GM12878 (cell line): Measurements from ENCODE around the gene ETV6. TPM values are rescaled to one million over a fixed set of nuclear protein-coding genes. Genes with fewer than 3 reads are reported as not detected.

Experiments used
- BCL11A ChIP-seq: IDR thresholded peaks from 2 replicates; pipeline ENCODE4 v1.6.1; 2011; ENCODE audit warnings: low read depth, low read length
- BRCA1 ChIP-seq: IDR thresholded peaks from 2 replicates; pipeline ENCODE4 v1.6.1; 2011; ENCODE audit warnings: low read depth, low read length, improper control_type of control experiment
- CBFB ChIP-seq: IDR thresholded peaks from 2 replicates; pipeline ENCODE4 v1.6.1; 2016; ENCODE audit warnings: antibody characterized with exemption, low read depth
- CBX5 ChIP-seq: sonication (generic); IDR thresholded peaks from 2 replicates; pipeline ENCODE4 v1.6.1; 2016; ENCODE audit warnings: low read depth, moderate library complexity, mild to moderate bottlenecking, inconsistent platforms
- CHD4 ChIP-seq: fragments of 200-600 bp; sonication (generic); IDR thresholded peaks from 2 replicates; pipeline ENCODE4 v1.6.1; 2016; ENCODE audit warnings: mild to moderate bottlenecking
- EGR1 ChIP-seq, 2 experiments: IDR thresholded peaks; 1 replicate in 1 of 2; 2 replicates in 1 of 2; pipeline ENCODE4 v1.6.1; 2011 to 2012; ENCODE audit warnings: low read depth in 2 of 2, low read length in 2 of 2, borderline replicate concordance in 1 of 2, mild to moderate bottlenecking in 1 of 2, moderate library complexity in 1 of 2
- FOS ChIP-seq: IDR thresholded peaks from 3 replicates; pipeline ENCODE4 v1.6.1; 2011; ENCODE audit warnings: borderline replicate concordance; ENCODE audit not compliant: insufficient read length; ENCODE audit errors: extremely low read depth
- NR2F1 ChIP-seq: fragments of 450-650 bp; conservative IDR thresholded peaks from 2 replicates; pipeline ENCODE4 v1.6.1; 2017; ENCODE audit warnings: mild to moderate bottlenecking
- RELB ChIP-seq: fragments of 450-650 bp; IDR thresholded peaks from 2 replicates; pipeline ENCODE4 v1.6.1; 2017; ENCODE audit warnings: low read depth, mild to moderate bottlenecking, moderate library complexity
- RUNX3 ChIP-seq: IDR thresholded peaks from 2 replicates; pipeline ENCODE4 v1.6.1; 2012; ENCODE audit warnings: low read length, inconsistent platforms
- SMAD5 ChIP-seq: IDR thresholded peaks from 2 replicates; pipeline ENCODE4 v1.6.1; 2016; ENCODE audit warnings: antibody characterized with exemption, low read depth
- STAT1 ChIP-seq: fragments of 450-650 bp; conservative IDR thresholded peaks from 2 replicates; pipeline ENCODE4 v1.6.1; 2014; ENCODE audit warnings: antibody characterized with exemption, mild to moderate bottlenecking
- ZNF687 ChIP-seq: fragments of 450-650 bp; IDR thresholded peaks from 2 replicates; pipeline ENCODE4 v1.6.1; 2017; ENCODE audit warnings: mild to moderate bottlenecking, moderate library complexity
- ZSCAN29 ChIP-seq: fragments of 450-650 bp; IDR thresholded peaks from 2 replicates; pipeline ENCODE4 v1.6.1; 2017; ENCODE audit warnings: mild to moderate bottlenecking, moderate library complexity
- ZZZ3 ChIP-seq: IDR thresholded peaks from 2 replicates; pipeline ENCODE4 v1.6.1; 2011; ENCODE audit warnings: low read depth; ENCODE audit not compliant: control insufficient read depth, insufficient read length
- polyA plus RNA-seq, 11 experiments: library from polyadenylated mRNA; depleted of rRNA in 4 of 11; unstranded in 6 of 11; stranded (reverse) in 5 of 11; fragments of >200 nt; fragmentation: Nextera tagmentation in 4 of 11; fragmentation: Illumina TruSeq in 1 of 11; extraction: Ambion mirVana in 4 of 11; extraction: Trizol in 1 of 11; gene quantifications; 1 replicate in 1 of 11; 2 replicates in 10 of 11; pipeline versions ENCODE4 v1.2.1 to v1.2.3, GENCODE V29; 2011 to 2016; ENCODE audit warnings: inconsistent platforms in 2 of 11, missing spikeins in 2 of 11, low read depth in 1 of 11
- total RNA-seq, 4 experiments: library from RNA; depleted of rRNA in 3 of 4; stranded (reverse); fragments of >200 nt in 3 of 4; fragmentation: Illumina TruSeq in 1 of 4; extraction: Trizol in 1 of 4; gene quantifications; 2 replicates each; pipeline versions ENCODE4 v1.2.1 to v1.2.3, GENCODE V29; 2013 to 2021
- TF ChIP-seq, protein P1 (sequence below): fragments of 450-650 bp; formaldehyde crosslinking; IDR thresholded peaks from 2 replicates; pipeline ENCODE4 v1.4.0; 2022; ENCODE audit warnings: mild to moderate bottlenecking, moderate library complexity
- TF ChIP-seq, protein P2 (sequence below): IDR thresholded peaks from 2 replicates; pipeline ENCODE4 v1.6.1; 2011; ENCODE audit warnings: mild to moderate bottlenecking, low read depth, low read length, moderate library complexity; ENCODE audit not compliant: insufficient replicate concordance
- TF ChIP-seq, protein P3 (sequence below): IDR thresholded peaks from 2 replicates; pipeline ENCODE4 v1.6.1; 2011; ENCODE audit warnings: low read depth, mild to moderate bottlenecking, low read length, moderate library complexity, borderline replicate concordance; ENCODE audit errors: extremely low read depth
- TF ChIP-seq, protein P4 (sequence below): IDR thresholded peaks from 2 replicates; pipeline ENCODE4 v1.6.1; 2011; ENCODE audit warnings: low read depth, low read length, improper control_type of control experiment, borderline replicate concordance

Gene ETV6
- total and polyA plus RNA-seq, 10 of the 15 experiments (the other 5 are each of a cell fraction or from before 2014, with no cell fraction given) = 6.6 to 74.8 (median 24.6) TPM

- TF ChIP-seq EGR1 (IDR thresholded peaks at IDR 0.05; ENCODE audit: borderline replicate concordance in 1 of 2, low read depth in 2 of 2, low read length in 2 of 2) (peak in 1 of 2 experiments; percentile 32; a peak in 1 of 3 replicates), FOS (no peak), BRCA1 (no peak), RUNX3 (peak; percentile 97), ZSCAN29 (0 out of 2 replicates have a peak, but pooled peaks have one; percentile 48), BCL11A (peak; percentile 74; the same call in 1 of the 2 replicates), STAT1 (no peak), ZNF687 (peak; percentile 99), ZZZ3 (no peak), RELB (peak; percentile 94), CBX5 (0 out of 2 replicates have a peak, but pooled peaks have one; percentile 22), CBFB (peak; percentile 57; the same call in 1 of the 2 replicates), CHD4 (no peak), NR2F1 (peak; percentile 62), SMAD5 (no peak)
- TF ChIP-seq, protein P1, sequence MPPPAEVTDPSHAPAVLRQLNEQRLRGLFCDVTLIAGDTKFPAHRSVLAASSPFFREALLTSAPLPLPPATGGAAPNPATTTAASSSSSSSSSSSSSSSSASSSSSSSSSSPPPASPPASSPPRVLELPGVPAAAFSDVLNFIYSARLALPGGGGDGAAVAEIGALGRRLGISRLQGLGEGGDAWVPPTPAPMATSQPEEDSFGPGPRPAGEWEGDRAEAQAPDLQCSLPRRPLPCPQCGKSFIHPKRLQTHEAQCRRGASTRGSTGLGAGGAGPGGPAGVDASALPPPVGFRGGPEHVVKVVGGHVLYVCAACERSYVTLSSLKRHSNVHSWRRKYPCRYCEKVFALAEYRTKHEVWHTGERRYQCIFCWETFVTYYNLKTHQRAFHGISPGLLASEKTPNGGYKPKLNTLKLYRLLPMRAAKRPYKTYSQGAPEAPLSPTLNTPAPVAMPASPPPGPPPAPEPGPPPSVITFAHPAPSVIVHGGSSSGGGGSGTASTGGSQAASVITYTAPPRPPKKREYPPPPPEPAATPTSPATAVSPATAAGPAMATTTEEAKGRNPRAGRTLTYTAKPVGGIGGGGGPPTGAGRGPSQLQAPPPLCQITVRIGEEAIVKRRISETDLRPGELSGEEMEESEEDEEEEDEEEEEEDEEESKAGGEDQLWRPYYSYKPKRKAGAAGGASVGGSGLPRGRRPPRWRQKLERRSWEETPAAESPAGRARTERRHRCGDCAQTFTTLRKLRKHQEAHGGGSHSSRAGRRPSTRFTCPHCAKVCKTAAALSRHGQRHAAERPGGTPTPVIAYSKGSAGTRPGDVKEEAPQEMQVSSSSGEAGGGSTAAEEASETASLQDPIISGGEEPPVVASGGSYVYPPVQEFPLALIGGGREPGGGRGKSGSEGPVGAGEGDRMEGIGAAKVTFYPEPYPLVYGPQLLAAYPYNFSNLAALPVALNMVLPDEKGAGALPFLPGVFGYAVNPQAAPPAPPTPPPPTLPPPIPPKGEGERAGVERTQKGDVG = no peak
- TF ChIP-seq, protein P2, sequence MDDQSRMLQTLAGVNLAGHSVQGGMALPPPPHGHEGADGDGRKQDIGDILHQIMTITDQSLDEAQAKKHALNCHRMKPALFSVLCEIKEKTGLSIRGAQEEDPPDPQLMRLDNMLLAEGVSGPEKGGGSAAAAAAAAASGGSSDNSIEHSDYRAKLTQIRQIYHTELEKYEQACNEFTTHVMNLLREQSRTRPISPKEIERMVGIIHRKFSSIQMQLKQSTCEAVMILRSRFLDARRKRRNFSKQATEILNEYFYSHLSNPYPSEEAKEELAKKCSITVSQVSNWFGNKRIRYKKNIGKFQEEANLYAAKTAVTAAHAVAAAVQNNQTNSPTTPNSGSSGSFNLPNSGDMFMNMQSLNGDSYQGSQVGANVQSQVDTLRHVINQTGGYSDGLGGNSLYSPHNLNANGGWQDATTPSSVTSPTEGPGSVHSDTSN = no peak
- TF ChIP-seq, protein P3, sequence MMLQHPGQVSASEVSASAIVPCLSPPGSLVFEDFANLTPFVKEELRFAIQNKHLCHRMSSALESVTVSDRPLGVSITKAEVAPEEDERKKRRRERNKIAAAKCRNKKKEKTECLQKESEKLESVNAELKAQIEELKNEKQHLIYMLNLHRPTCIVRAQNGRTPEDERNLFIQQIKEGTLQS = no peak
- TF ChIP-seq, protein P4, sequence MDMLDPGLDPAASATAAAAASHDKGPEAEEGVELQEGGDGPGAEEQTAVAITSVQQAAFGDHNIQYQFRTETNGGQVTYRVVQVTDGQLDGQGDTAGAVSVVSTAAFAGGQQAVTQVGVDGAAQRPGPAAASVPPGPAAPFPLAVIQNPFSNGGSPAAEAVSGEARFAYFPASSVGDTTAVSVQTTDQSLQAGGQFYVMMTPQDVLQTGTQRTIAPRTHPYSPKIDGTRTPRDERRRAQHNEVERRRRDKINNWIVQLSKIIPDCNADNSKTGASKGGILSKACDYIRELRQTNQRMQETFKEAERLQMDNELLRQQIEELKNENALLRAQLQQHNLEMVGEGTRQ = no peak
Measured at GRCh38 chr12:11727133-11727664, 77.7 kb downstream of the ETV6 start (continued).
